Right ventricle myocardium superior (tissue), 1 donor: ENCODE data around the gene SACM1L. TPM values are rescaled to one million over a fixed set of nuclear protein-coding genes. Genes with fewer than 3 reads are reported as not detected.
"Not testable (repeated sequence)": the region's sequence is repeated elsewhere in the genome, so short reads cannot be mapped to it uniquely, and the experiment has no call there.

Experiments used
- ATAC-seq: fragments of 200-7000 bp; cut with Tn5 transposase; one replicate; pipeline ENCODE4 v1.9.1; 2020; ENCODE audit warnings: mild to moderate bottlenecking; ENCODE audit not compliant: poor library complexity
- DNase-seq: peaks from one replicate; pipeline ENCODE4 v3.0.0-alpha.2; 2020
- intact Hi-C: fragments of 100-400 bp; cut with DNase I; formaldehyde crosslinking; loops from one replicate; pipeline ENCODE4 v1.11.2; 2022
- total RNA-seq: library from RNA; stranded (reverse); fragmentation: NEBNext Ultra II Directional; extraction: Animal tissue kit (Norgen Biotek cat#: 25700); gene quantifications from one replicate; pipeline ENCODE4 v1.2.1, GENCODE V29; 2021
- donor health status: DM: no; HTN: yes; CAD: no; lungs with severe emphysema.

The SACM1L gene
- total RNA-seq, 1 donor from 2014 or later, result 27.5 TPM

GRCh38 chr3:45724911-45725310, 35.7 kb downstream of the SACM1L start:
- ATAC-seq (no peak), DNase-seq (no peak)
- intact Hi-C loops, result no loop called here

- intact Hi-C loops, result no loop called here
- no peak for DNase-seq
- ATAC-seq, result no peak
These were observed 40.4 kb downstream of the SACM1L start for GRCh38 chr3:45729614-45730013.

DNA sequence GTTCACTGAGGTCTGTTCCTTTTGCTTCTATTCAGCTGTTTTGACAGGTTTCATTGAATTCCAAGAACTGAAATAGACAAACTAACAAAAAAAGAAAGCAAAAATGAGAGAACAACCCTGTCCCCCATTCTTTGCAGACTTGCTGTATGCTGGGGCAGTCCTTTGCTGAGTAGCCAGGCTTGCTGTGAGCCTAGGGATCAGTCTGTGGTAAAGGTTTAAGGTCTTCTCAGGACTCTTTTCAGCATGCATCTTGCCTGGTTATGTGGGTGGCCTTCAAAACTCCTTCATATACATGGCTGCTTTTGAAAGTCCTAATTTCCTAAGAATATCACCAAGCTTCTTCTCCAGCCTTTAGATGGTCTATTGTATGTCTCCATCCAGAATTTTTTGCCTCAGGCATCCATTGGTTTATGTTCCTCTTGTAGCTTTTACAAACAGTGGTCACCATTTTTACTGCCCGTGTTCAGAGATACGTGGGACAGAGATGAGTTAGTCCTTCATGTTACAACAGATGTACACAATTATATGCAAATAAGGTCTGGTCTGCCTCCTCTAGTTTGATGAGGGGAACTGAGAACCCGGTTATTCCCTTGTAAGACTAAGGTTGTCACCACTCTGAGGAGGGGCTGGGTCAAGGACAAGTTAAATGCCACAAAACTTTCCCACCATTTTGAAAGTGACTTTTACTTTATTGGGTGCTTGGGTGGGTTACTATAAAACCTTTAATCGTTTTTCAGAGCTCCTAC, 41.4 kb downstream of the SACM1L start:
- no peak for ATAC-seq
- intact Hi-C loops, result no loop called here
- no peak for DNase-seq

- ATAC-seq (no peak), DNase-seq (no peak)
- intact Hi-C loops, result no loop called here
These were observed 47.5 kb downstream of the SACM1L start for GRCh38 chr3:45736707-45737106.

DNA sequence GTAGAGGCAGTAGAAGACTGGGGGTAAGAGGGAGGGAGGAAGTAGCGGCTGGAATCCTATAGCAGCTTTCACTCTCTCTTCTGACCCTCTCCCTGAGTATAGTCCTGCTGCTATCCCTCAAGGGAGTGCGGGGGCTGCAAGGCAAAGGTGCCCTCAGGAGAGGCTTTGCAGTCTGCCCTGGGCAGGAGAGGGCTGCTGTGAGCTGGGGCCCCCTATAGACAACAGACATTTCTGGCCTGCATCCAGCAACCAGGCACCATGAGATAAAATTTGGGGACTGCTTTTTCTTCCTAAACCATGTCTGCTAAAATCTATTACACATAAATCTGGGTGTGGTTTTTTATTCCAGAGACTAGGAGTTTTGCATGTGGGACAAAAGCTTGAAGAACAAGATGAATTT, 48.0 kb downstream of the SACM1L start:
- DNase-seq, result no peak
- no peak for ATAC-seq
- intact Hi-C loops, result no loop called here

- intact Hi-C loops, result no loop called here
- DNase-seq (no peak), ATAC-seq (no peak)
These were observed 50.8 kb downstream of the SACM1L start for GRCh38 chr3:45739991-45740390.

DNA sequence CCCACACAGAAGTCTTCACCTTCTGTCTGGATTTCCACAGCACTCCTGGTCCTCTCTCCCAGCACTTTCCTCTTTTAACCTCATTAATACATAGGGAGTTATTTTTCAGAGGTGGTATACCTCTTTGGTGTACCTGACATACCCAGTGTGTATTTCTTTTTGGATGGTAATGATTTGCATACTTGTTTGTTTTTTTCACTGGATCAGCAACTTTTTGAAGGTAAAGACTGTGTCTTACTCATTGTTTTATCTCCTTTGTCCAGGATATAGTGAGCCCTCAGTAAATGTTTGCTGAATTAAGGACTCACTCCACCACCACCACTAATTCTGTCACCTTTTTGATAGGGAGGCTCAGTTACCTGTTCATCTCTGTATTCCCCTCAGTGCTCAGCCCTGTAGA, 52.1 kb downstream of the SACM1L start:
- intact Hi-C loops, result no loop called here
- DNase-seq (no peak), ATAC-seq (no peak)

GRCh38 chr3:45741742-45742460, 52.7 kb downstream of the SACM1L start:
- no peak for DNase-seq
- intact Hi-C loops, result no loop called here
- ATAC-seq, result no peak

DNA sequence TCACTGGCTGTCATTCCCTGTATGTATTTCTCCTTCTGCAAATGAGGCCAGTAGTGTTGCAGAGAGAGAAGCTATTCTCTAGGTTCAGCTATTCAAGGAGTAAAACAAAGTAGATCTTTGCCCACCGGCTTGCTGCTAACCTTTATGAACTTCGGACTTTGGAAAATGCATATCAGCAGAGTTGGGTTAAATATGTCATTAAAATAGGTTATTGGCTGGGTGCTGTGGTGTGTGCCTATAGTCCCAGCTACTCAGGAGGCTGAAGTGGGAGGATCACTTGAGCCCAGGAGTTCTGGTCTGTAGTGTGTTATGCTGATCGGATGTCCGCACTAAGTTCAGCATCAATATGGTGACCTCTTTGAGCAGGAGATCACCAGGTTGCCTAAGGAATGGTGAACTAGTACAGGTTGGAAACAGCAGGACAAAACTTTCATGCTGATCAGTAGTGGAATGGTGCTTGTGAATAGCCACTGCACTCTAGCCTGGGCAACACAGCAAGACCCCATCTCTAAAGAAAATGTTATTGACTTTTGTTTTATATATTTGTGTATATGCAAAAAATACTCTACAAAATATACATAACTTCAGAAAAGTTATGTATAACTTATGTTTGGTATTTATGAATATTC, 53.4 kb downstream of the SACM1L start:
- intact Hi-C loops, result no loop called here
- no peak for DNase-seq
- no peak for ATAC-seq

DNA sequence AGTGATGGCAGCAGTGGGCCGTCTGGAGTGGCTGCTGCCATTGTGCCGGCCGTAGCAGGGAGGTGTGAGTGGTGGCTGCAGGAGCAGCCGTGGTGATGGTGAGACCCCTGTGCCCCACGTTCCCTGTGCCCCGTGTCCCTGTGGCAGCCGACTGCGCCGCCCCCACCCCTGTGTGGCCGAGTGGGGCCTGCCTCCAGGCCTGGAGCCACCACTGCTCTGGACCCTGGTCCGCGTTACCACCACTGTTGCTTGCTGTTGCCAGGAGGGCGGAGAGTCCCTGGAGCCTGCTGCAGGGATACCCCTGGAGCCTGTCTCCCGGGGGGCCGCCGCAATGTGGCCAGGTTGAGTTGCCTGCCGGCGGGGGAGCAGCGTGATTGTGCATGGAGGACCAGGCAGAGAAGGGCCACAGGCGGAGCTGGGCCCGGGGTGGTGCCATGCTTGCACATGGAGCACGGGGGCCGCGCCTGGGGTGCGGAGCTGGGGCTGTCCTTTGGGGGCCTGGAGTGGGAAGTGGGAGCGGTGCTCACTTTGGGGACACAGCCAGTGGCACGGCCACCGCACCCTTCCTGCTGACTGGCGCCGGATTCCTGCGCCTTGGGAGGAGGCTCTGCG, 57.1 kb downstream of the SACM1L start:
- DNase-seq (no peak), ATAC-seq (peak; percentile 27)
- intact Hi-C loops, result no loop called here

- ATAC-seq (peak; percentile 26), DNase-seq (no peak)
- intact Hi-C loops, result no loop called here
These were observed 57.8 kb downstream of the SACM1L start for GRCh38 chr3:45746777-45747622.

DNA sequence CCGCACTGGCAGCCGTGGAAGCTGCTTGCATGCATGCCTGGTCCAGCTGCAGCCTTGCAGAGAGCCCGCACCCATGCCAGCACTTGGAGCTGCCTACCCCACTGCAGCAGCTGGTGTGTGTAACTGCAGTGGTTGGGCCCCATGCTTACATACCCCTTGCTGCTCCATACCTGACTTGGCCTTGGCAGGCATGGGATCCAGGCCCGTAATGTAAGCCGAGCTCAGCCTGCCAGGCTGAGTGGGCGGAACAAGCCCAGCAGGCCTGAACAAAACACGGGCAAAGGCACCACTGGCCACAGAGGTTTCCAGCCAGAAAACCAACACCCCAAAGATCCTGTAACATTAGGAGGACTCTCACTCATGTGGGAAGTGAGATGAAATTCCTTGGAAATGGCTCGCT, 58.9 kb downstream of the SACM1L start:
- ATAC-seq, result no peak
- intact Hi-C loops, result no loop called here
- no peak for DNase-seq

DNA sequence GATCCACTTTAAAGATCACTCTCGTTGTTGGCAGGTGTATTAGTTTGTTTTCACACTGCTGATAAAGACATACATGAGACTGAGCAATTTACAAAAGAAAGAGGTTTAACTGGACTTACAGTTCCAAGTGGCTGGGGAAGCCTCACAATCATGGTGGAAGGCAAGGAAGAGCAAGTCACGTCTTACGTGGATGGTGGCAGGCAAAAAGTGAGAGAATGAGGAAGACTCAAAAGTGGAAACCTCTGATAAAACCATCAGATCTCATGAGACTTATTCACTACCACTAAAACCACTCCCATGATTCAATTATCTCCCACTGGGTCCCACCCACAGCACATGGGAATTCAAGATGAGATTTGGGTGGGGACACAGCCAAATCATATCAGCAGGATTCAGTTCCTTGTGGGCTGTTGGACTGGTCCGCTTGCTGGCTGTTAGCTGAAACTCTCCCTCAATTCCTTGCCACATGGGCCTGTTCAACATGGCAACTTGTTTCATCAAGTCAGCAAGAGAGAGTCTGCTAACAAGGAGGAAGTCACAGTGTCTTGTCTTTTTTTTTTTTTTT, 59.9 kb downstream of the SACM1L start:
- intact Hi-C loops, ATAC-seq, DNase-seq: not testable (repeated sequence)

- ATAC-seq, result no peak
- no peak for DNase-seq
- intact Hi-C loops, result no loop called here
These were observed 60.7 kb downstream of the SACM1L start for GRCh38 chr3:45749880-45750279.

- ATAC-seq, result no peak
- intact Hi-C loops, result no loop called here
- no peak for DNase-seq
These were observed 62.5 kb downstream of the SACM1L start for GRCh38 chr3:45751537-45752242.

- DNase-seq (no peak), ATAC-seq (no peak)
- intact Hi-C loops, result no loop called here
These were observed 63.9 kb downstream of the SACM1L start for GRCh38 chr3:45753095-45753494.

GRCh38 chr3:45754461-45754860, 65.3 kb downstream of the SACM1L start:
- DNase-seq (no peak), ATAC-seq (no peak)
- intact Hi-C loops, result no loop called here

GRCh38 chr3:45756055-45756454, 66.9 kb downstream of the SACM1L start:
- intact Hi-C loops, result no loop called here
- DNase-seq (no peak), ATAC-seq (no peak)
